GM21515 (cell line): Measurements from ENCODE around the gene ACP7.

Experiments
- ATAC-seq: cut with Tn5 transposase; IDR thresholded peaks from one replicate; pipeline ENCODE4 v1.9.1; 2021; ENCODE audit not compliant: unreplicated experiment

The ACP7 gene

GRCh38 chr19:39146686-39147450, 62.7 kb downstream of the ACP7 start:
- ATAC-seq: no peak

- ATAC-seq: no peak
These were observed 63.3 kb downstream of the ACP7 start for GRCh38 chr19:39147480-39147879.

GRCh38 chr19:39148939-39149529, 64.9 kb downstream of the ACP7 start:
- no peak for ATAC-seq

- ATAC-seq: no peak
These were observed 66.1 kb downstream of the ACP7 start for GRCh38 chr19:39150235-39150634.

- ATAC-seq: no peak
These were observed 66.8 kb downstream of the ACP7 start for GRCh38 chr19:39150807-39151600.

- ATAC-seq: no peak
These were observed 67.9 kb downstream of the ACP7 start for GRCh38 chr19:39152066-39152465.

GRCh38 chr19:39154100-39154628, 70.0 kb downstream of the ACP7 start:
- no peak for ATAC-seq

GRCh38 chr19:39154629-39155100, 70.5 kb downstream of the ACP7 start:
- ATAC-seq: no peak

GRCh38 chr19:39155114-39155700, 71.0 kb downstream of the ACP7 start:
- ATAC-seq: no peak

- ATAC-seq: no peak
These were observed 71.6 kb downstream of the ACP7 start for GRCh38 chr19:39155741-39156140.

GRCh38 chr19:39156326-39157230, 72.4 kb downstream of the ACP7 start:
- no peak for ATAC-seq

GRCh38 chr19:39157275-39157996, 73.3 kb downstream of the ACP7 start:
- no peak for ATAC-seq

GRCh38 chr19:39157997-39158389, 73.8 kb downstream of the ACP7 start:
- ATAC-seq: no peak

- no peak for ATAC-seq
These were observed 74.6 kb downstream of the ACP7 start for GRCh38 chr19:39158646-39159260.

GRCh38 chr19:39160523-39160861, 76.3 kb downstream of the ACP7 start:
- ATAC-seq: no peak
